ENCODE data around the gene MLPH.

Gene MLPH

GRCh38 chr2:237569896-237570295, 82.8 kb downstream of the MLPH start:
- H3K27ac ChIP-seq: no peak overlapping the region
- TF ChIP-seq ZFX (IDR thresholded peaks at IDR 0.05; ENCODE audit: borderline replicate concordance) (no peak), CTCF (IDR thresholded peaks at IDR 0.05) (no peak)

GRCh38 chr2:237570776-237571335, 83.8 kb downstream of the MLPH start:
- H3K27ac ChIP-seq: no peak overlapping the region
- TF ChIP-seq CTCF (IDR thresholded peaks at IDR 0.05) (no peak), ZFX (IDR thresholded peaks at IDR 0.05; ENCODE audit: borderline replicate concordance) (no peak)

GRCh38 chr2:237571551-237571950, 84.5 kb downstream of the MLPH start:
- no peak for TF ChIP-seq CTCF (IDR thresholded peaks at IDR 0.05)
- TF ChIP-seq ZFX (IDR thresholded peaks at IDR 0.05; ENCODE audit: borderline replicate concordance): no peak
- no peak overlapping the region for H3K27ac ChIP-seq

GRCh38 chr2:237572021-237572741, 85.1 kb downstream of the MLPH start:
- peak overlapping the region; percentile 53 for H3K27ac ChIP-seq
- TF ChIP-seq ZFX (IDR thresholded peaks at IDR 0.05; ENCODE audit: borderline replicate concordance) (no peak), CTCF (IDR thresholded peaks at IDR 0.05) (peak; percentile 96)

- TF ChIP-seq ZFX (IDR thresholded peaks at IDR 0.05; ENCODE audit: borderline replicate concordance): no peak
- H3K27ac ChIP-seq: peak overlapping the region; percentile 53
These were observed 85.7 kb downstream of the MLPH start for GRCh38 chr2:237572742-237573101.

GRCh38 chr2:237573721-237574415, 86.8 kb downstream of the MLPH start:
- no peak for TF ChIP-seq ZFX (IDR thresholded peaks at IDR 0.05; ENCODE audit: borderline replicate concordance)
- no peak for TF ChIP-seq CTCF (IDR thresholded peaks at IDR 0.05)
- H3K27ac ChIP-seq: no peak overlapping the region

- no peak overlapping the region for H3K27ac ChIP-seq
- TF ChIP-seq CTCF (IDR thresholded peaks at IDR 0.05) (no peak), ZFX (IDR thresholded peaks at IDR 0.05; ENCODE audit: borderline replicate concordance) (no peak)
These were observed 87.4 kb downstream of the MLPH start for GRCh38 chr2:237574467-237574866.

All from 22Rv1 (cell line).